ENCODE measurements around the gene TATDN3. TPM values are rescaled to one million over a fixed set of nuclear protein-coding genes. Genes with fewer than 3 reads are reported as not detected.

The TATDN3 gene
- total RNA-seq, 1 experiment from 2014 or later, result 13.8 TPM

- Histone ChIP-seq H4K8ac (replicated peaks; ENCODE audit: insufficient read length, low read depth, low read length) (no peak overlapping the region), H2AFZ (ENCODE audit: low read length) (no peak overlapping the region), H2BK15ac (ENCODE audit: low read depth, low read length) (no peak overlapping the region), H3K79me1 (ENCODE audit: insufficient read depth, low read depth, low read length, poor library complexity, severe bottlenecking) (no peaks in the 10 kb centered on the region), H3K79me2 (ENCODE audit: insufficient read depth, low read length) (no peaks in the 10 kb centered on the region), H3K27ac (ENCODE audit: insufficient read length, low read depth, low read length) (no peak overlapping the region), H3T11ph (ENCODE audit: low read length) (no peak overlapping the region), H2BK120ac (ENCODE audit: low read depth, low read length, poor library complexity, severe bottlenecking) (no peak overlapping the region), H4K20me1 (ENCODE audit: control insufficient read depth, insufficient read depth, insufficient read length) (no peaks in the 10 kb centered on the region), H2BK5ac (ENCODE audit: insufficient read length, low read length) (no peak overlapping the region), H2AK5ac (ENCODE audit: insufficient read length, low read length) (no peak overlapping the region), H2BK12ac (ENCODE audit: insufficient read length, low read depth, low read length) (no peak overlapping the region), H3K4me1 (ENCODE audit: insufficient read depth, low read length) (peaks cover 4% of the 10 kb centered on the region; the same call in 1 of the 2 replicates), H3K4me2 (ENCODE audit: insufficient read depth, insufficient read length, low read length) (no peak overlapping the region), H3K56ac (ENCODE audit: insufficient read length, low read depth, low read length) (no peak overlapping the region), H4K91ac (ENCODE audit: insufficient read length, low read depth, low read length) (no peak overlapping the region), H3K23me2 (ENCODE audit: insufficient read length, low read depth, low read length, poor library complexity, severe bottlenecking) (no peaks in the 10 kb centered on the region), H4K5ac (ENCODE audit: insufficient read length, low read depth, low read length) (no peak overlapping the region), H3K27me3 (ENCODE audit: insufficient read depth, low read length) (no peaks in the 10 kb centered on the region), H3K18ac (ENCODE audit: insufficient read length, low read depth, low read length) (no peak overlapping the region), H3K4ac (ENCODE audit: low read depth, low read length) (no peak overlapping the region), H3K9ac (ENCODE audit: extremely low read depth, insufficient read length, low read length) (no peak overlapping the region), H3K9me3 (ENCODE audit: control insufficient read depth, low read depth, low read length) (no peaks in the 10 kb centered on the region), H3K14ac (ENCODE audit: insufficient read depth, low read length) (no peak overlapping the region), H3K23ac (ENCODE audit: insufficient read length, low read depth, low read length) (no peak overlapping the region), H2BK20ac (ENCODE audit: low read depth, low read length, poor library complexity, severe bottlenecking) (no peak overlapping the region)
- H3K4me3 Mint-ChIP-seq, result no peak overlapping the region
- peaks cover 0 to 6% (median 1%) of the 10 kb centered on the region in 3 experiments; a peak in 1 of 7 replicates for H3K36me3 Mint-ChIP-seq (ENCODE audit: insufficient read depth in 1 of 3, low read depth in 3 of 3)
- no peaks in the 10 kb centered on the region for H3K27me3 Mint-ChIP-seq (ENCODE audit: low read depth)
- no peaks in the 10 kb centered on the region for H3K9me3 Mint-ChIP-seq
- no peak for TF ChIP-seq CTCF (conservative IDR thresholded peaks at IDR 0.05)
- H3K27ac Mint-ChIP-seq, result peak overlapping the region in 2 of 3 experiments; percentile 10 to 50; a peak in 4 of 7 replicates
- DNase-seq, result no peak
- WGBS (ENCODE audit: extremely low coverage, insufficient read length, low lambda C conversion rate), result no CpG with 5 or more reads among the region's 3 CpGs
- peaks cover 26% of the 10 kb centered on the region in 2 experiments for H3K4me1 Mint-ChIP-seq
Measured at GRCh38 chr1:212752934-212753497, 38.7 kb upstream of the TATDN3 start.
